Upper lobe of left lung (tissue), 6 donors: Measurements from ENCODE around the gene ADAMTS17. TPM values are rescaled to one million over a fixed set of nuclear protein-coding genes. Genes with fewer than 3 reads are reported as not detected.

Experiments
- ATAC-seq, 2 donors: fragments of 200-7000 bp; cut with Tn5 transposase; one replicate each; pipeline ENCODE4 v1.9.1; 2022; ENCODE audit warnings: mild to moderate bottlenecking in 2 of 2, moderate library complexity in 2 of 2; ENCODE audit not compliant: low FRiP score in 2 of 2
- DNase-seq, 2 donors: peaks; one replicate each; pipeline ENCODE4 v3.0.0-alpha.2; 2019 to 2020
- H3K27ac ChIP-seq, 4 donors: fragments of 200-600 bp; sonication (generic); one replicate each; pipeline ENCODE4 v1.5.1; 2016 to 2019
- H3K27me3 ChIP-seq, 4 donors: fragments of 200-600 bp; sonication (generic); one replicate each; pipeline ENCODE4 v1.5.1; 2017 to 2019
- H3K36me3 ChIP-seq, 4 donors: fragments of 200-600 bp; sonication (generic); one replicate each; pipeline ENCODE4 v1.5.1; 2016 to 2019
- H3K4me1 ChIP-seq, 4 donors: fragments of 200-600 bp; sonication (generic); one replicate each; pipeline ENCODE4 v1.5.1; 2018 to 2019
- H3K4me3 ChIP-seq, 4 donors: fragments of 200-600 bp; sonication (generic); one replicate each; pipeline ENCODE4 v1.5.1; 2017 to 2019; ENCODE audit warnings: mild to moderate bottlenecking in 2 of 4, moderate library complexity in 1 of 4
- H3K9me3 ChIP-seq, 4 donors: fragments of 200-600 bp; sonication (generic); one replicate each; pipeline ENCODE4 v1.5.1; 2018 to 2019
- EP300 ChIP-seq, 4 donors: sonication (generic); formaldehyde crosslinking; IDR thresholded peaks; one replicate each; pipeline ENCODE4 v1.5.1; 2017; ENCODE audit warnings: antibody characterized with exemption in 4 of 4, control low read depth in 2 of 4
- POLR2A ChIP-seq, 4 donors: fragments of 450-650 bp; IDR thresholded peaks; one replicate each; pipeline ENCODE4 v1.5.1; 2016 to 2017; ENCODE audit warnings: antibody characterized with exemption in 4 of 4, mild to moderate bottlenecking in 2 of 4
- POLR2AphosphoS5 ChIP-seq, 2 donors: sonication (generic); formaldehyde crosslinking; IDR thresholded peaks; one replicate each; pipeline ENCODE4 v1.5.1; 2017; ENCODE audit warnings: antibody characterized with exemption in 2 of 2
- WGBS, 2 donors: methylation state at CpG; one replicate each; pipeline ENCODE4 v1.1.5; 2017 to 2018; 5-methylcytosine and 5-hydroxymethylcytosine counted together
- total RNA-seq, 6 donors: library from RNA; depleted of rRNA in 4 of 6; stranded (reverse); fragments of >200 nt in 4 of 6; gene quantifications; one replicate each; pipeline versions ENCODE4 v1.1.0 to v1.2.1, GENCODE V29; 2016 to 2021
- TF ChIP-seq, protein P1 (sequence below), 6 experiments: fragments of 450-650 bp in 4 of 6; fragments of 200-600 bp in 2 of 6; sonication (generic) in 2 of 6; IDR thresholded peaks; one replicate each; pipeline ENCODE4 v1.5.1; 2016 to 2019; ENCODE audit warnings: antibody characterized with exemption in 6 of 6
- donor health status: DM: no; HTN: no; CAD: no; lungs with moderate emphysema.
- donor health status: DM: no; HTN: yes; CAD: no; lungs with severe emphysema.

The ADAMTS17 gene
- total RNA-seq, 6 donors from 2014 or later: 3.2 to 11.5 (median 5.7) TPM

DNA sequence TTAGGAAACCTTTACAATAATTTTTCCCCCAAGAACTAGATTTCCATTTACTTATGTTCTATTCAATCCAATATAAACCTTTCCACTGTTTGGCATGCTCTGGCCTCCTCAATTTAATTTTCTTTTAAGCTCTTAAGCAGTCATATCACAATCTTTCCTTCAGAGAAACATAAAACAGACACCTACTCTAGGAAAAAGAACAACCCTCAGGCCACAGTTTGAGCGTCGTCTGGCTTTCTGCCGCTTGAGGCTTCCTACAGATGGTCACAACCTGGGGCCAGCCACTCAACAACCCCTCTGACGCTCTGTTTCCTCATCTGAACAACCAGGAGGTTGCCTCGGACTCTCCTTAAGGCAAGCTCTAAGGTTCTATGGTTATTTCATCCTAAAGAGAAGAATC, 143.3 kb downstream of the ADAMTS17 start:
- Histone ChIP-seq H3K27ac (no peak overlapping the region), H3K36me3 (no peaks in the 10 kb centered on the region), H3K9me3 (no peaks in the 10 kb centered on the region), H3K4me1 (no peaks in the 10 kb centered on the region), H3K4me3 (no peak overlapping the region), H3K27me3 (no peaks in the 10 kb centered on the region)
- WGBS, 2 donors: 81 to 86% methylated on average over 5 of the region's 5 CpGs
- TF ChIP-seq, protein P1, sequence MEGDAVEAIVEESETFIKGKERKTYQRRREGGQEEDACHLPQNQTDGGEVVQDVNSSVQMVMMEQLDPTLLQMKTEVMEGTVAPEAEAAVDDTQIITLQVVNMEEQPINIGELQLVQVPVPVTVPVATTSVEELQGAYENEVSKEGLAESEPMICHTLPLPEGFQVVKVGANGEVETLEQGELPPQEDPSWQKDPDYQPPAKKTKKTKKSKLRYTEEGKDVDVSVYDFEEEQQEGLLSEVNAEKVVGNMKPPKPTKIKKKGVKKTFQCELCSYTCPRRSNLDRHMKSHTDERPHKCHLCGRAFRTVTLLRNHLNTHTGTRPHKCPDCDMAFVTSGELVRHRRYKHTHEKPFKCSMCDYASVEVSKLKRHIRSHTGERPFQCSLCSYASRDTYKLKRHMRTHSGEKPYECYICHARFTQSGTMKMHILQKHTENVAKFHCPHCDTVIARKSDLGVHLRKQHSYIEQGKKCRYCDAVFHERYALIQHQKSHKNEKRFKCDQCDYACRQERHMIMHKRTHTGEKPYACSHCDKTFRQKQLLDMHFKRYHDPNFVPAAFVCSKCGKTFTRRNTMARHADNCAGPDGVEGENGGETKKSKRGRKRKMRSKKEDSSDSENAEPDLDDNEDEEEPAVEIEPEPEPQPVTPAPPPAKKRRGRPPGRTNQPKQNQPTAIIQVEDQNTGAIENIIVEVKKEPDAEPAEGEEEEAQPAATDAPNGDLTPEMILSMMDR (IDR thresholded peaks at IDR 0.05): no peak
- TF ChIP-seq EP300 (IDR thresholded peaks at IDR 0.05) (no peak), POLR2AphosphoS5 (IDR thresholded peaks at IDR 0.05) (no peak), POLR2A (IDR thresholded peaks at IDR 0.05) (no peak)
- DNase-seq: no peak
- ATAC-seq: no peak

DNA sequence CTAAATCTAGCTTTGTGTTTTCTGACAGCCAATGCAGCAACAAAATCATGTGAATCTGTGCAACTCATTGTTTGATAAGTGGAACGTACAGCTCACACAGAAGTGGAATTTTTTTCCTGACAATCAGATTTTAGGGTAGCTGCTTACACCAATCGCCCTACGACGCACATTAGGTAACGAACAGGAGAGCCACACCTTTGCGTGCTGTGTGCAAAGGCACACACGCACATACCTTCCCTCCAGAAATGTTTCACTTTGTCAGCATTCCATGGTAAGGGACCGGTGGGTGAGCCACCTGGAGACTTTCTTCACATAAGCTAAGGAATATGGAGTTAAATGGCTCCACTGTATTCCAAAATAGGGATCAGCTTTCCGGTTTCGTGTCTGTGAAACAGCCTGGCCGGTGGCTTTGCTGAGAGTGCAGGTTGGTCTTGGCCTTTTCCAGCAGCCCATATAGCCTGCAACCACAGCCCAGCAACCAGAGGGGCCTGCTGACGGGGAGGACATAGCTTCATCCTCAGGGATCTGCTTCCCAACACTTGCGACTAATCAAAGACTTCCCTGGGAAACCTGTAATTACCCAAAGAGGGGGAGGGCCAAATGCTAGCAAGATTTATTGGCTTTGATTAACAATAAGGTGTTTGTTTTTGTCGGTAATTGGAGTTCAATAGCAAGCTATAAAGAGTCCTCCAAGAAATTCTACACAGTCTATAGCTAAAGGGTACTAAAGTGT, 145.3 kb downstream of the ADAMTS17 start:
- Histone ChIP-seq H3K27me3 (no peaks in the 10 kb centered on the region), H3K9me3 (no peaks in the 10 kb centered on the region), H3K27ac (no peak overlapping the region), H3K4me1 (no peaks in the 10 kb centered on the region), H3K36me3 (no peaks in the 10 kb centered on the region), H3K4me3 (no peak overlapping the region)
- TF ChIP-seq, protein P1 (IDR thresholded peaks at IDR 0.05): no peak
- TF ChIP-seq EP300 (IDR thresholded peaks at IDR 0.05) (no peak), POLR2A (IDR thresholded peaks at IDR 0.05) (no peak), POLR2AphosphoS5 (IDR thresholded peaks at IDR 0.05) (no peak)
- 81 to 89% methylated on average over 11 to 14 of the region's 14 CpGs for WGBS, 2 donors
- no peak for DNase-seq
- no peak for ATAC-seq

DNA sequence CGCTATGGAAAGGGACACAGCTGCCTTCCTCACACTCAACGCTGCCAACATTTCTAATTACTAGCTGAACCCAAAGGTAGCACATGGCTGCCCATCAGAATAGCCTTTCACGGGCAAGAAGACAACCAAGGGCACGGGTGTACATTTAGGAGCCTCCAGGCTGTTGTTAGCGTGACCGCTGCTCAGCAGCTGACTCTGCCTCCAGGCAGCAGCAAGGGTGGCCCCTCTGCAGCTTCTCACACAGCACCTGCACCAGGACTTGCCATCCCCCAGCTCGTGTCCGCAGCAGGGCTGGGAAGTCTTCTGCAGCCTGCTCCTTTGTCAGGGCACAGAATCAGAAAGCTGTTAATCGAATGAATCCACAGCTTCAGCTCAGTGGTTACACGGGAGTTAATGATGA, 146.8 kb downstream of the ADAMTS17 start:
- ATAC-seq (no peak), DNase-seq (no peak)
- TF ChIP-seq POLR2AphosphoS5 (IDR thresholded peaks at IDR 0.05) (no peak), POLR2A (IDR thresholded peaks at IDR 0.05) (no peak)
- TF ChIP-seq, protein P1 (IDR thresholded peaks at IDR 0.05): no peak
- no peak overlapping the region for H3K4me3 ChIP-seq
- H3K27me3 ChIP-seq: no peaks in the 10 kb centered on the region
- H3K27ac ChIP-seq: no peak overlapping the region
- no peaks in the 10 kb centered on the region for H3K9me3 ChIP-seq
- H3K4me1 ChIP-seq: no peaks in the 10 kb centered on the region
- WGBS, 2 donors: 91 to 94% methylated on average over 7 to 10 of the region's 10 CpGs
- H3K36me3 ChIP-seq: no peaks in the 10 kb centered on the region

DNA sequence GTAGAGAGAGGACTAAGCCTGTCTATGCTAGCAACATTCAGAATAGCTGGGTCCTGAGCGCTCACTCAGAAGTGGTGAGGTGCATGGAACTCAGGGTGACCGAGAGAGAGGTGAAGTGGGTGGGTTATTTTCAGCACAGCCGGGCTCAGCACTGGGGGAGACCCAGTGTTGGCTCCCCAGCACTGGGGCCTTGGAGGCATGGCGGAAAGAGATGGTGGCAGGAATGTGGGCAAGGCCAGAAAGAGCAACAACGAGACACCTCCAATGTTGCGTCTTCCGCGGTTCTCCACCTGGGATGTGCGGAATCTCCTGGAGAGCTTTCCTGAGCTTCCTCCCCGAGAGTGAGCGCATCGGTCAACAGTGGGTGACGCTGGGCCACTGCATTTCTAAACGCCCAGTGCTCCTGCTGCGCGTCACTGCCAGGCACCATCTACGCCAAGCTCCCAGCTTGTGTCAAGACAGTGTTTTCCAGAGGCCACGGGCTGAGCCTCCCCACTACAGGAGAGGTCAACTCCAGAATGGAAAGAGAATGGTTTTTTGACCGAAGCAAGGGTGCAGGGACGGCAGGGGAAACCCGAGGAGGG, 148.4 kb downstream of the ADAMTS17 start:
- 95 to 97% methylated on average over 18 to 21 of the region's 21 CpGs for WGBS, 2 donors
- Histone ChIP-seq H3K27ac (no peak overlapping the region), H3K36me3 (no peaks in the 10 kb centered on the region), H3K4me3 (no peak overlapping the region), H3K4me1 (no peaks in the 10 kb centered on the region), H3K9me3 (no peaks in the 10 kb centered on the region), H3K27me3 (no peaks in the 10 kb centered on the region)
- TF ChIP-seq POLR2AphosphoS5 (IDR thresholded peaks at IDR 0.05): no peak
- no peak for TF ChIP-seq EP300 (IDR thresholded peaks at IDR 0.05)
- TF ChIP-seq POLR2A (IDR thresholded peaks at IDR 0.05): no peak
- TF ChIP-seq, protein P1 (IDR thresholded peaks at IDR 0.05): no peak
- no peak for DNase-seq
- no peak for ATAC-seq
